CD4-positive, alpha-beta T cell treated with Interleukin-15 for 4 hours (primary cell): ENCODE results near the gene CLMN.
"Not testable (repeated sequence)": the region's sequence is repeated elsewhere in the genome, so short reads cannot be mapped to it uniquely, and the experiment has no call there.

Source experiments
- DNase-seq: peaks from one replicate; pipeline ENCODE4 v3.0.0-alpha.2; 2020; ENCODE audit warnings: low spot score

Gene CLMN

GRCh38 chr14:95193081-95193480 lies 126.6 kb downstream of the CLMN start:
- no peak for DNase-seq

- no peak for DNase-seq
Measured at GRCh38 chr14:95192311-95192710, 127.4 kb downstream of the CLMN start.

DNA sequence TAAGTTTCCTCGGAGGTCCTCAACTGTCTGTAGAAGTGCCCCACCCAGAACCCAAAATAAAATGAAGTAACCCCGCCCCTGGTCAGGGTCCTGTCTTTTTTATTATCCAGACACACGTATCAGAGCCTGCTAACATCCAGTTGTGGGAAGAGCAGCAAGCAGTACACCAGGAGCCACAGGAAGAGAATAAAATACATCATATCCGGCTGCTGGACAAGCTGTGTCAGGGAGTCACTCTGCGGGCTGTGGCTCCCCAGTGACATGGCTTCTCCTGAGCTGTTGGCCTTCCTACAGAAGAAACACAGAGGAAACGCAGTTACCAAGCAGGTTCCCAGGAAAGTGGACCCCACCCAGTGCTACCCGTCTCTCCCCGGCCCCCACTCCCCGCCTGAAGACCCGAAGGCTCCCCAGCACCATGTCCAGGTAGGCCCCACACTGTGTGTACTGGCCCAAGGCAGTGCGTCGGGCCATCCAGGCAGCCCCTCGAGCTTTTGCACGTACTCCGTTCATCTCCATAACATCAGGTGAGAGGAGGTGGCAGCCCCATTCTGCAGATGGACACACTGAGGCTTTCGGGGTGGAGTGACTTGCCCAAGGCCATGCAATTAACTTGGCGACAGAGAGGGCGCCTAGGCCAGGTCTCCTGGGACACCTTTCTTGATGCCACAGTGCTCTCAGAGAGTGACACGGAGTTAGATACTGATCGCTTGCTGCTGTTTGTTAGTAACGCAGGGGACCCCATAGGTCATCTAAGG lies 128.1 kb downstream of the CLMN start:
- DNase-seq, result no peak

DNA sequence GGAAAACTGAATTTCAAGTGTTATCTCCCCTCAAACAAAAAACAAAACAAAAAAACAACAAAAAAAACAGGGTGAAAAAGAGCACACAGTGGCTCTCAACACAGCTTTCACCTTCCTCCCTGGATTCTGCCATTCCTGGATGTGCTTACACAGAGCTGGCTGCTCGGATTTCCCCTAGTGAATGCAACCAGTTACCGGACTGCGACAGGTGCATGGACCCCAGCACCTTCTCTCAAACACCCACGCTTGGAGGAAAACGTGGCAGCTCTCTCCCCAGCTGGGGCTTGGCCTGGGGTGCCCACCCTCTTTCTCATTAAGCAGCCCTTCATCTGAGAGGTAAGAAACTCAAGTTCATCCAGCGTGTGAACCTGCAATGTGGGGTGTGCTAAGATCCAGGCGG lies 128.9 kb downstream of the CLMN start:
- DNase-seq, result no peak

- DNase-seq, result no peak
Measured at GRCh38 chr14:95190346-95190840, 129.3 kb downstream of the CLMN start.

DNA sequence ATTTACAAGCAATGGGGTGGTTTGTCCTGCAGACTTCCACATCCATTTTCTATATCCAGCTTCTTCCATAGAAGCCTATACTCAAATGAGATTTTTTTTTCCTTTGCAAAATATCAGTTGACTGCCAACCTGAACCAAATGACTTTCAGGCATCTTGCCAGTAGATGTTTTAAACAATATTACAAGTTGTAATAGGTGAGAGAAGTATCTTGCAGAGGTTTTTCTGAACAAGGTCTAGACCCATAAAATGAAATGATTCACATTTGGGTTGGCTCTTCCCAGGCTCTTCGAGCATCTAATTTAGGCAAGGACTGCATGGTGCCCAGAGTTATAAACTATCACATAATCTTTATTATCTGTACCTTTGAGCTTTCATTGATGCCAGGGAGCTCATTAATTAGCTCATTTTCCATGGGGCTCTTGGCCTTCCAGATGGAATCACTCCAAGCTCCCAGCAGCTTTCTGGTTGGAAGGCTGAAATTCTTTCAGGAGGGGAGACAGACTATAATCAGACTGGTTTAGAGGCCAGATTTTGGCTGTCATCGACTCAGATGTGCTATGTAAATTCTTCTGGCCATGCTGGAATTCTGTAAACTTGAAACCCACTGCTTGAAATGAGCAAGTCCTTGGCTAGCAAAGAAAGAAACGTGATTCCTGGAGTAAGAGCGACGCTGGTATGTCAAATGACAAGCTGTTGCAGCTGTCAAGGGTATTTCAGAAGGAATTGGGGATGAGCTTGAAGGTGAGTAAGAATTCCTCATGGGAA lies 130.2 kb downstream of the CLMN start:
- no peak for DNase-seq

DNA sequence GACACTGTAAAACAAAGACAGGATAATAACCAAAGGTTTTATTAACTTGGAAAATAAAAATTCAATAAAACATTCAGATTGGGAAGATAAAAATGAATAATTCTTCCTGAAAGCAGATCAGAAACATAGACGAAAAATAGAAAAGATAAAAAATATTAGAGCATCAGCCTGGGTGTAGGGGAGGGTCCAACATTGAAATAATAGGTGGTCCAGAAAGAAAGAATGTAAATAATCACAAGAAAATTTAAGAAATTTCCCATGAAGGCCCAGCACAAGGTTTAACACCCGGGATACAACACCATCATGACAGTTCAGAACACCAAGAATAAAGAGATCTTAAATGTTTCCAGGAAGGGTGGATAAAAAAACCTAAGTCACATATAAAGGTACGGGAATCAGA lies 131.3 kb downstream of the CLMN start:
- DNase-seq, result no peak

DNA sequence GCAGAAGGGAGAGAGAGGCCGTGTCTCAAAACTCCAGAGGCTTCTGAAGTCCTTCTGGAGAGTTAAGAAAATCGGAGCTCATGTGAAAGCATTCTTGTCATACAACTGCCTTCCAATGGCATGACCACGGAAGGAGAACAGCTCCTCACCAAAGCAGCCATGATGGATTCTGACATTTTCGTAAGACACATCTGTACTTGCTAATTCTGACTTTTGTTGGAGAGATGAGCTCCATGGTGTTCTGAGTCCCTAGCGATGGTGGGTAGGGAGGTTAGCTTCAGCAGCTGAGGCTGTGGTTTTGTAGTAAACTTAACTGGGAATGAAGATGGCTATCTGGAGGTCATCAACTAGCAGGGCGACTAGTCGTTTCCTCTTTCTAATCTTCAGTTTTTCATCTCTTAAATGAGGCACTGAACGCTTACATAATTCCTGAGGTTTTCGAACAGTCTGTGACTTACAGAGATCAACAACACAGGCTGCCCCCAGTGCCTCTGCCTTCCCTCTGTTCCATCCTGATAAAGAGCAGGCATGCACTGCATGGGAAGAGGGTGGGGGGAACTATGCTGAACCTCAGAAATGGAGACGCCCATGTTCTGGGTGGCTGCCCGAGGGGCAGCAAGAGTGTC lies 133.8 kb downstream of the CLMN start:
- no peak for DNase-seq

DNA sequence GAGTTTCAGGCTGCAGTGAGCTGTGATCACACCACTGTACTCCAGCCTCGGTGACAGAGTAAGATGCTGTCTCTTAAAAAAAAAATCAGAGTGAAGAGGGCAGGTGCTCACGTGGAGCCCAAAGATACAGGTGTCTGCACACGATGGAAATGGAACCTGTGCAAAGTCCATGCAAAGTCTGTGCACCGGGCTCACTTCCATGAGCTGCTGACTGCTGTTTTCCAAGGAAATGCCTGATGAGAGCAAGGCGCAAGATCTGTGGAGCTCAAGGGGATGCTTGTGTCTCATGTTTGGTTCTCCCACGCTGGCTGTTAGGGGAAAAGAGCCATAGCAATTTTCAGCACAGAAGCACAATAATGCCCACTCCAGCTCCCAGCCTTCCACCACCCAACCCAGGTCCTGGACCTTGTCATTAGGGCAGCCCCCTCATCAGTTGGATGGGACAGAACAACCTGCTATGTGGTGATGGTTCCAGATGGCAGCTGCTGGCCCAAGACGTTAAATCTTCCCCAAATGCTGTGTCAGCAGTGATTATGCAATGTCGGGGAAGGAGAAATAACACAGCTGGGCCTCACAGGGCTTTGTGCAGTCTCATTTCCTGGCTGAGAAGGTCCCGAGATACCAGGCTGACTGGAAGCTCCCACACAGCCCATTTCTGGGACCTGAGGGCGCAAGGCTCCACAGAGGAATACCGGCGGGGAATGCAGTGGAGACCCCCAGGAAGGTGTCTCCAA lies 134.5 kb downstream of the CLMN start:
- DNase-seq, result no peak

GRCh38 chr14:95184413-95184790 lies 135.3 kb downstream of the CLMN start:
- DNase-seq, result no peak

DNA sequence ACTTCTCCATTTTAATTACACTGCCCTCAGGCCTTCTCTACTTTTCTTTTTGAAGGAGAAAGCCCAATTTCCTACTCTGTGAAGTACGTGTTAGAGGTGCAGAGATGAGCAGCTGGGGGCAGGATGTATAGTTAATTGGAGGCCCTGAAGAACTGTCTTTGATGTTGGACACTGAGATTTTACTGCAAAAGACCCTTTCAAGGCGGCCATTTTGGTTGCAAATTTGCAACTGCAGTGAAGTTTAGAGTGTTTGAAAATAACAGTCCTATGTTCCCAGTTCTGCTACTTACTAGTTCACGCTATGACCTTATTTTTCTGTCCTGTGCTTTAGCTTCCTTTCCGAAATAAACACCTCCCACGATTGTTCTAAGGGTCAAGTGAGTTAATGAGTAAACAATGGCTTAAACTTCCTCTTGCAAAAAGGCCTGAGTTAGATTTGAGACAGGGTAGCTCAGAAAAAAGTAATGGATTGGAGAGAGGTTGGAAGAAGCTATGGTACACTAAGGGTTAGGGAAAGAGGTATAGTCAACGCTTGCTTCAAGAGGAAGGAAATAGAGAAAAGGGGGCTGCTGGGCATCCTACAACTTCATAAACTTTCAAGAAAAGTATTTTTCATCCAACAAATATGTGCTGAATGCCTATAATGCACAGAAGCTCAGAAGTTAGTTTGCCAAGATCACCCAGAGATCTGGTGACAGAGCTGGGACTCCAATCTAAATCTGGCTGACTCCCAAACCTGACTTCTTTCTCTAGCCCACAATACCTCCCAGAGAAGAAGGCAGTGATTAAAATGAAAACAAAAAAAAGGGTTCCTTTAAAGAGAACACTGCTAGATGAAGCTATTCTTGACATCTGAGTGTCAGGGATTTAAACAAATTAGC lies 135.9 kb downstream of the CLMN start:
- no peak for DNase-seq

DNA sequence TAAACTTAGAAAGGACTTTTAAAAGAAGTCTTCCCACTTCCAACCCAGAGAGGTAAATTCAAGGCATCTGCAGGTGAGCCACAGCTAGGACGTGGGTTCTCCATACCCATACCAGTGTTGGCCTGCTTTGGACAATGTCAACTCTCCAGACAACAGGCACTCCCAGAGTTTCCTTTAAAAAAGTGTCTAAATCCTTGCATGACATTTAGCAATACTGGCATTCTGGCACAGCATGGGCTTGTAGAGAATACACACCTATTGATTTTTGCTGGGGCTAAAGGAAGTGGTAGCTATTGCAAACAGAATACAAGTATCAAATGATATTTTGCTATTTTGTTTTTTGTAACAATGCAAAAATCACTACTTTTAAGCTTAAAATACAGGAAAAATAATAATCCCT lies 136.6 kb downstream of the CLMN start:
- no peak for DNase-seq

GRCh38 chr14:95182379-95182778 lies 137.3 kb downstream of the CLMN start:
- no peak for DNase-seq

GRCh38 chr14:95180966-95181741 lies 138.6 kb downstream of the CLMN start:
- no peak for DNase-seq

DNA sequence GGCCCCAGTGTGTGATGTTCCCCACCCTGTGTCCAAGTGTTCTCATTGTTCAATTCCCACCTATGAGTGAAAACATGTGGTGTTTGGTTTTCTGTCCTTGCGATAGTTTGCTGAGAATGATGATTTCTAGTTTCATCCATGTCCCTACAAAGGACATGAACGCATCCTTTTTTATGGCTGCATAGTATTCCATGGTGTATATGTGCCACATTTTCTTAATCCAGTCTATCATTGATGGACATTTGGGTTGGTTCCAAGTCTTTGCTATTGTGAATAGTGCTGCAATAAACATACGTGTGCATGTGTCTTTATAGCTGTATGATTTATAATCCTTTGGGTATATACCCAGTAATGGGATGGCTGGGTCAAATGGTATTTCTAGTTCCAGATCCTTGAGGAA lies 144.0 kb downstream of the CLMN start:
- not testable (repeated sequence) for DNase-seq

DNA sequence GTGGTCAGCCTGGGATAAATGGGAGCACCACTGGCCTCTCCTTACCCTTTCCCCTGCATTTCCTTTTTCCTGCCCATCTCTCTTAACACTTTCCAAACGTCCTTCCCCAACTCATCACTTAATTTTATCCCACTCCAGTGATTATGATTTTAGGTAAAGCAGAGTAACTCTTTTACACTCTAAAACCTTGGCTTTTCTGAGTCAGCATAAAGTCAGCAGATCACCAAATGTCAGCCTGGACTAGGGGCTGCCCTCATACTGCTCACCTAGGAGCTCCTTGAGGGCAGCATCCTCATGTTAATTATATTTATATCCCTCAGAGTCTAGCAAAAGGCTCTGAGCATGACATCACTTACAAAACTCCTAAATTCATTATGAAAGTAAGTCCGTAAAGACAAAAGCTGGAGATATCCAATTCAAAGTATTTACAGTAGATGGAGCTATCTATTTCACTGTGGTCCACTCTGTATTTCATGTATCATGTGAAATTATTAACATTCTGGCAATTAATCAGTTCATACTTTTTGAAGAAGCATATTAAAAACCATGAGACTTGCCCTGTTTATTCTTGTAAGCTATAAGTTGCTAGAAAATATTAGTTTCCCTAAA lies 145.4 kb downstream of the CLMN start:
- no peak for DNase-seq

GRCh38 chr14:95173518-95173917 lies 146.2 kb downstream of the CLMN start:
- DNase-seq, result no peak

DNA sequence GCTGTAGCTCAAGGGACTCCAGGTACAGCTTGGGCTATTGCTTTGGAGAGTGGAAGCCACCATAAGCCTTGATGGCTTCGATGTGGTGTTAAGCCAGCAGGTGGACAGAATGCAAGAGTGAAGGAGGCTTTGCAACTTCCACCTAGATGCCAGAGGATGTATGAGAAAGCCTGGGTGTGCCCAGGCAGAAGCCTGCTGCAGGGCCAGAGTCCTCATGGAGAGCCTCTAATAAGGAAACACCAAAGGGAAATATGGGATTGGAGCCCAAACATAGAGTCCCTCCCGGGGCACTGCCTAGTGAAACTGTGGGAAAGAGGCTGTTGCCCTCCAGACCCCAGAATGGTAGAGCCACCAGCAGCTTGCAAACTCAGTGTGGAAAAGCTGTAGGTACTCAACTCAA lies 152.5 kb downstream of the CLMN start:
- no peak for DNase-seq

GRCh38 chr14:95165517-95165916 lies 154.2 kb downstream of the CLMN start:
- no peak for DNase-seq

GRCh38 chr14:95164506-95164905 lies 155.2 kb downstream of the CLMN start:
- DNase-seq, result no peak
